Brain pericyte (primary cell): ENCODE results near the gene PHC2.
"Not testable (repeated sequence)": the region's sequence is repeated elsewhere in the genome, so short reads cannot be mapped to it uniquely, and the experiment has no call there.

Source experiments
- DNase-seq: peaks from one replicate; pipeline ENCODE4 v3.0.0-alpha.2; 2012; ENCODE audit warnings: low read depth, low spot score

PHC2 gene

DNA sequence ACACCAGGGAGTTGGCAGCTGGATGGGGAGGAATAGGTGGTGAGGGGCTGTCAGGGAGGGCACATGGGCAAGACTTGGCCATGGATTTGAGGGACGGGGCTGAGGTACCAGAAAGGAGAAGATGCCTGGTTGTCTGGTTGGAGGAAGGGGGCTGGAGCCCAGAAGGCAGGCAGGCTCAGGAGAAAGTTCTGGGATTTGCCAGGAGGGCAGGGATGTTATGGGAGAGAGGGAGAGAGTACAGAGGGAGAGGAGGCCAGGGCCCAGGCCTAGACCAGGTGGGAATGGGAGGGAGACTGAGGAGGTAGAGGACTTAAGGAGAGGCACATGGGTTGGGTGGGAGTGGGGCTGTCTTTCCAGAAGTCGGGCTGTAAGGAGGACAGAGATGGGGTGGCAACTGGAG lies 114.3 kb downstream of the PHC2 start:
- DNase-seq, result no peak

DNA sequence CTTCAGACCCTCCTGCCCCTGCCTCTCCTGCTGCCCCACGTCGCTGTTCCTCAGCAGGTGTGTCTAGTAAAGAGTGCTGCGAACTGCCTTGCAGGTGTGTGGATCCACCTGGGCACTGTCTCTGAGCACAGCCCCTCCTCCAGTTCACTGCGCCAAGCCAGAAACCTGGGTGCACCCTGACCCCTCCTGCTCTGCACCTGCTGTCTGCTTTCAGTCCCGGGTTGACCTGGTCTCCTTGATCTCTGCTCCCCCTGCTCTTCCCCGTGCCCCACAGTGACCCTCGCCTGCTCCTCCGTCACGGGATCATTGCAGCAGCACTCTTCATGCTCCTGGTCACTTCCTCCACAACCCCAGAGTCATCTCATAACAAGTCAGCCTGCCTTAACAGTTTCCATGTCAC lies 116.5 kb downstream of the PHC2 start:
- DNase-seq, result no peak

DNA sequence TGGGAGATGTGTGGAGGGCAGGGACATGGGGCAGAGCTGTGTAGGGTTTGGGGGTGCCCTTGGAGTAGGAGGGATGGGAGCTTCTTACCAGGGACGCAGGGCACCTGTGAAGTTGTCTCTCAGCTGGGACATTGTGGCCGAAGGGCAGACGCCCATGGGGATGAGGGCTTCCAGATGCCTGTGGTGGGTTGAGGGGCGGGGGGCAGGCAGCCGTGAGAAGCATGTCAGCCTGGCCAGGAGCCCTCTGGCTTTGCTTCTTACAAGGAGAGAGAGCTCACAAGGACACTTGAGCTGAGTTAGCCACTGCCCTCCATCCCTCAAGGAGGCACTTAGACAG lies 118.5 kb downstream of the PHC2 start:
- no peak for DNase-seq

DNA sequence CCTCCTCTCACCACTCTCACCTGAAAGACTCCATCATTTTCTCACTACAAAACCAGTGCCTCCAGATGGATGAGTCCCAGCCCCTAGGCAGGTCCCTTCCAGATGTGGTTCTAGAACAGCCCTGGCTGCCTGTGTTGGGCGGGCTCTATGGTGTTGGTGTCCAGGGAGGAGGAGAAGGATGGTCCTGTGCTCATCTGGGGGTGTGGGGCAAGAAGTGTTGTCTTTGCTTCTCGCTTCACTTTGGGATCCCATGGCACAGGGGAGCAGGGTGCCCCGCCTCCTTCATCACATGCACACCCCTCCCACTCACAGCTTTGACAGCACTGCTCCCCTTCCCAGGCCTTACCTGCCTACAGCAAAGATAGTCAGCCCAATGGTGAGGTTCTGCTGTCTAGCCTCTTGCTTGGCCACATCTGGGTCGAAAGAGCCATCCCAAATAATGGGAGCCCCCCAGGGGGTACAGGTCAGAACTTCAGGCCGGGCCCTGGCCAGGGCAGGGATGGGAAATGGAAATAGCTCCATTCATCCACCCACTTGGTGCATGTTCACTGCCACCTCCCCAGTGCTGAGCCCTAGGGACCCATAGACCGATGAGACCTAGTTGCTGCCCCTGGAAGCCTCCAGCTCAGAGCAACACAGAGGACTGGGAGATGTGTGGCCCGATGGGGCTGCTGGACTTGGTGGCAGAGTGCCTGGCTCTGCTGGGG lies 119.0 kb downstream of the PHC2 start:
- DNase-seq, result no peak

DNA sequence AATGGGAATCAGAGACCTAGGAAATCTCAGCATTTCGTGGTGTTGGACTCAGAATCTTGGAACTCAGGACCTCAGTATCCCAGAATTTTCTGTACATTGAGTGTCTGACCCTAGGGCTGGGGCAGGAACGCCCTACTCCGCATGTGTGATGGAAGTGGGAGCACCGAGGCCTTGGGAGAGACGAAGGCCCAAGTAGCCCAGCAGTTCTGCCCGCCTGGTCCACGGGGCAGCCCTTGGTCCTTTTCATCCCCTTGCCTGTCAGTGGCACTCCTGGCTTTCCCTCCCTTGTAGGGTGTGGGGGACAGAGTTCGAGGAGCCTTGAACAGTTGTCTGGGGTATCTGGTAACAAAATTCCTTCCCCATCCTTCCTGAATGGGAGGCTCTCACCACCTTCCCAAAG lies 120.2 kb downstream of the PHC2 start:
- DNase-seq, result no peak

DNA sequence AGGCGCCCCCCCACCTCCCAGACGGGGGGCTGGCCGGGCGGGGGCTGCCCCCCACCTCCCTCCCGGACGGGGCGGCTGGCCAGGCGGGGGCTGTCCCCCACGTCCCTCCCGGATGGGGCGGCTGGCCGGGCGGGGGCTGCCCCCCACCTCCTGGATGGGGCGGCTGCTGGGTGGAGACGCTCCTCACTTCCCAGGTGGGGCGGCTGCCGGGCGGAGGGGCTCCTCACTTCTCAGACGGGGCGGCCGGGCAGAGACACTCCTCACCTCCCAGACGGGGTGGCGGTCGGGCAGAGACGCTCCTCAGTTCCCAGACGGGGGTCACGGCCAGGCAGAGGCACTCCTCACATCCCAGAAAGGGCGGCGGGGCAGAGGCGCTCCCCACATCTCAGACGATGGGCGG lies 121.5 kb downstream of the PHC2 start:
- not testable (repeated sequence) for DNase-seq

DNA sequence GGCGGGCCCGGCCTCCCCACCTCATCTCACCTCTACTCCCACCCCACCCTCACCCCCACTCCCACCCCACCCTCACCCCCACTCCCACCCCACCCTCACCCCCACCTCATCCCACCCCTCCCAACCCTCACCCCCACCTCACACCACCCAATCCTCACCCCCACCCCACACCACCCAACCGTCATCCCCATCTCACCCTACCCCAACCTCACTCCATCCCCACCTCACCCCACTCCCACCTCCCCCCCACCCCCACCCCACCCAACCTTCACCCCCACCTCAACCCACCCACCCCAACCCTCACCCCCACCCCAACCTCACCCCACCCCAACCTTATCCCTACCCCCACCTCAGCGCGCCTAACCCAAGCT lies 123.4 kb downstream of the PHC2 start:
- no peak for DNase-seq

DNA sequence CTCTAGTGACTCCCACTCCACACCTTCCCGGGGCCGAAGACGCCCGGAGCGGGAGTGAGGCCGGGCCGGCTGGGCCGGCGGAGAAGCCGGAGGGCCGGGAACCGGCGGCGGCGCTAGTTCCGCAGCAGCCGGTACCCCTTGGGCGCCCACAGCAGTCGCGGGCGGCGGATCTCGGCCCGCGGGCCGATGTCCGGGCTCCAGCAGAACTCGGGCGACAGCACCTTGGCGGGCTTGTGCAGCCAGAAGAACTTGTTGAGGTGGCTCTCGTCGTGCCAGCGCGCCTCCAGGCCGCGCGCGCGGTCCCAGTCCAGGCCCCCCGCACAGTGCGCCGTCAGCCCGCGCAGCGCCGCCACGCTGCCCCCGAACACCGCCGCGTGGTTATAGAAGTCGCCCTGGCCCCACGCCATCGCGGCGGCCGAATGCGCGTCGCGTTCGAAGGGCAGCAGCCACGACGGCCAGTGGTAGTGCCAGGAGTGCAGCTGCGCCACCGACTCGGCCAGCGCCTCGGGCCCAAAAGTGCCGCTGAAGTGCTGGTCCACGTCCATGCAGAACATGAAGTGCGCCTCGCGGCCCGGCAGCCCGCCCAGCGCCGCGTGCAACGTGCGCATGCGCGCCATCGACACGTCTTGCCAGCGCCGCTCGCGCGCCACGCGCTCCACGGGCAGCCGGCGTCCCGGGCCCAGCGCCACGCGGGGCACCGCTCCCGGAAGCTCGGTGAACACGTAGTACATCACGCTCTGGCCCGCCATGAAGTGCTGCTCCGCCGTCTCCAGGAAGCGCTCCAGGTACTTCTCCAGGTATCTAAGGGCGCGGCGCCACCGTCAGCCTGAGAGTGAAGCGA lies 124.0 kb downstream of the PHC2 start:
- no peak for DNase-seq

DNA sequence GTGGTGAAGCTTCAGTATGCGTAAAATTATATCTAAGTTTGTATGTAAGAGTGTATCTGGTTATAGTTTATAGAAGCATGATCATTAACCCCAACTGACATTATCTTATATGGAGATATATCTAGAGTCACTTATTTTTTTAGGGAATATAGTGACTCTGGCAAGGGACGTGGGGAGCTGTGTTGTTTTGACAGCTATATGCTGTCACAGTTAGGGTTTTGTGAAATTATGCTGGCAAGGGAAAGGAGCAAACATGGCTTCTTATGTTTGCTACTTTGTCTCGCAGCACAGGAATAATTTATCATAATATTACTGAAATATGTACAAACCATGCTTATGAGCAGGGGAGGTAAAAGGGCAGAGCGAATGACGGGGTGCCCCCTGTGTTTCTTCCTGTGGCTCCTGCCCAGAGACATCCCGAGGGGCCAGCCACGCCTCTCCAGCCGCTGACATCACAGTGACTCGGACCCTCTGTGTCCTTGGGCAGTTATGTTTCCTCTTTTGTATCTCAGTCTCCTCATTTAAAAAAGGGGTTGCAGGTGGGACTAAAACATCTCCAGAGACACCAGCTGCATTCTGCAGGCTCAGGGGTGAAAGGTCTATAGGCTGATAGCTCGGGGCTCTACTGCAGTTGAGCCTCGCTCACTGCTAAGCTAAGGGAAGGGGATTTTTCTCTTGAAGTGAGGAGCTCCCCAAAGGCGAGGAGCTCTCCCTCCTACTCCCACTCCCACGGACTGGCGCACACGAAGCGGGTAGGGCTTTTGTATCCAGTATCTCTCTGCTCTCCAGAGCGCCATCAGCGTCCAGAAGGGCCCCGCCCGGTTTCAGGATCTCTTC lies 124.9 kb downstream of the PHC2 start:
- DNase-seq, result no peak

DNA sequence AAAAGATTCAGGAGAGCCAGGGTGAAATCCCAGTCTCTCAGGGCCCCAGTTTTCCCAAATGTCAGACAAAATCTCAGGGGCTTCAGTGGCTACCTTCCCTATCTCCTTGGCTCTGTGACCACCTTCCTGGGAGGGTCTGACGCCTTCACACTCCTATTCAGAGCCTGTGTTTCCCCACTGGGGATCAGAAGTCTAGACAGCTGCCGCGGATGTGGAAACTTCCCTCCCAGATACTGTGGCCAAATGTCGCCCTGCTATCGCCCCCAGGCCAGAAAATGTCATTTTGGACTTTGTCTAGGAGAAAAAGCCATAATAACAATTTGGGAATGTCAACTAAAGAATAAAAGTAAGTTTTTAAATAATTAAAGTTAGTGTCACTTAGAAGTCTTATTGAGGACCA lies 125.9 kb downstream of the PHC2 start:
- DNase-seq, result no peak

DNA sequence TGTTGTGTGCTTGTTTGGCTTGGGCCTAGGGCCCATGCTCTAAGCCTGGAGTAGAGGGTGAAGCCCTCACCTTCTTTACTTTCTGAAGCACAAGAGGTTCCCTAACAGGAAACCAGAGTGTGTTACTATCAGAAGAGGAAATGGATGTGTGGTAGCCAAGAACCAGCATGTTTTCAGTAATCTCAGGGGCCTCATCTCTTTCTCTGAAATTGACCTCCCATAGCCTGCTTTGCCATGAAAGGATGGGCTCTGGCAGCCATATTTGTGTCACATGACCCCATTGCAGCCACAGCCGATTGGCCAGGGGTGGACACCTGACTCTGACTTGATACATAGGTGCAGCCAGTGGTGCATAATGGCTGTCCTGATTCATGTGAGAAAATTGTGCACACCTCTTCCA lies 128.6 kb downstream of the PHC2 start:
- no peak for DNase-seq

DNA sequence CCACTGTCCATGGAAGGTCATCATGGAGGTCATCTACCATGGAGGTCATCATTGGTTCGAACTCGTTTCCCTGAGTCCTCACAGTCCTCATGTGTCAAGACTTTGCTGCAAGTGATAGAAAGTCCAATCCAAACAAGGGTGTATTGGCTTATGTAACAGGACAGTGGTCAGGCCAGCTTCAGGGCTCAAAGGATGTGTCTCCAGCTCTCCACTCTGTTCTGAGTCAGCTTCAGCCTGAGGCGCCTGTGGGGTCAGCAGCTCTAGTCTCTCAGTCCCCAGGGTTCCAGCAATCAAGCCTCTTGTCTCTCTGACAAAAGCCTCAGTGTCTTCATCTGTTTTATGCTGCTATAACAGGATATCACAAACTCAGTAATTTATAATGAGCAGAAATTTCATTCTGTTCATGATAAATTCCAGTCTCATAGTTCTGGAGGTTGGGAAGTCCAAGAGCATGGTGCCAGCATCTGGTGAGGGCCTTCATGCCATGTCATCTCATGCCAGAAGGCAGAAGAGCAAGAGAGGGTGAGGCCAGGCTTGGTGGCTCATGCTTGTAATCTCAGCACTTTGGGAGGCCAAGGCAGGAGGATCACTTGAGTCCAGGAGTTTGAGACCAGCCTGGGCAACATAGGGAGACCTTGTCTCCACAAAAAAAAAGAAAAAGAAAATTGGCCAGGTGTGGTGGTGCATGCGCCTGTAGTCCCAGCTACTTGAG lies 129.5 kb downstream of the PHC2 start:
- DNase-seq, result no peak

DNA sequence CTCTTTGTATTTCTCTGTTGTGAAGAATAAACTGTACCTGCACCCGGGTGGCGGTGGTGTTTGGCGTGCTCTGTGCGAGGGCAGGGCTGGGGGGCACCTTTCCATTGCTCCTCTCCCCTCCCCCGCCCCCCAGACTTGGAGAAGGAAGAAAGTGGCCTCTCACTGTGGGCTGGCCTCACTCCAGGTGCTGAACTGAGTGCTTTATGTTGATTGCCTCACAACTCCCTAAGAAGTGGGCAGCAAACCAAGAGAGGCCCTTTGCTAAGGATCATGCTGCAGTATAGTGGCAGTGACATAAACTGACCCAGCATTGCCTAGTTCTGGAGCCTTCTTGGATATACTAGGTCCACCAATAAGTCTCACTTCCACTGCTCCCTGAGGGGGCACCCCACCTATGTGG lies 130.2 kb downstream of the PHC2 start:
- no peak for DNase-seq

DNA sequence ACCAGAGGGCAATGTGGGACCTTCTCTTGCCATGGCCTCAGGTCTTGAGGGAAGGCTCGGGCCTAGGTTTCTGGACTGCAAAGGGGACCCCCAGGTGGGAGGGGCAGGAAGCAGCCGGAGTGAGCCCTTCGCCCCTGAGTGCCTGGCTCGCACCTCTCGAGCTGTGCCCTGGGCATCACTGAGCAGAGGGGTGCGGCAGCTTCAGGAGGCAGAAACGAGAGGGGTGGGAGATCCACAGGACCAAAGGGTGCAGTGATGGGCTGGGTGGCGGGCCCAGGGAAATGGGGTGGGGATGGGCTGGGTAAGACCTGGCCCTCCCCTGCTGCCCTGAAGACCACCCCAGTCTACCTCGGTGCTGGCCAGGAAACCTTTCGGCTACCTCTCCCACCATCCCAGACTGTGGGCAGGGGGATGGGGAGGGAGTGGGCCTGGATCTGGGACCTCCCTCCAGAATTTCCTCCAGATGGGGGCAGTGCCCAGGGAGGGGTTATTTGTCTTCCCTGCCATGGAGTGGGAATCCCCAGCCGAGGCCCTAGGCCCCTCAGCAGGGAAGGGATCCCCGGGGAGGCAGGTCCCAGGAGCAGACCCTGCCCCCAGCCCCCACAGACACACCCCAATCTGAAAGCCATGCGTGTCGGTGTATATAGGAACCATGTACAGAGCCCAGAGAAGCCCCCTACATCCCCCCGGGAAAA lies 131.3 kb downstream of the PHC2 start:
- DNase-seq, result no peak

DNA sequence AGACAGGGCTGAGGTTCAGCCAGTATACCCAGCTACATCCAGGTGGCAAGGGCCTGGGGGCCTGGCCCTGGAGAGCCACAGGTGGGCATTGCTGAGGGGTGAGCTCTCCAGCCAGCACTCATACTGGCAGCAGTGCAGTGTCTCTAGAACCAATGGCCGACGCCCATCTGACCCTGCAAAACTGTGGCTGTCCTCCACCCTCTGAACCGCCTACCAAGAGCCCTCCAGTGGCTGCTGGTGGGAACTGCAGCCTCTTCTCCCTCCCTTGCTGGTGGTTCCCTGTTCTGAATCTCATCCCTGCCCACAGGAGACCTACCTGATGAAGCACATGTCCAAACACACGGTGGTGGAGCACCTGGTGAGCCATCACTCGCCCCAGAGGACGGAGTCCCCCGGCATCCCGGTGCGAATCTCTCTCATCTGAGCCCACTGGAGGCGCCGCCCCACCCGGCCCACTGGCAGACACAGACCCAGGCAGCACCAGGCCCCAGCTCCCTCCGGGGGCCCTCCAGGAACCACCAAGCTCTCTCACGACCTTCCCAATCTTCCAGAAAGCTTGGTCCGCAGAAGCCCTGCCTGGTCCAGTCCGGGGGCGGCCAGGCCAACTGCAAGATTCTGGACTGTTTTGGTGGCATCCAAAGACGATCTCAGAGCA lies 132.1 kb downstream of the PHC2 start:
- no peak for DNase-seq

DNA sequence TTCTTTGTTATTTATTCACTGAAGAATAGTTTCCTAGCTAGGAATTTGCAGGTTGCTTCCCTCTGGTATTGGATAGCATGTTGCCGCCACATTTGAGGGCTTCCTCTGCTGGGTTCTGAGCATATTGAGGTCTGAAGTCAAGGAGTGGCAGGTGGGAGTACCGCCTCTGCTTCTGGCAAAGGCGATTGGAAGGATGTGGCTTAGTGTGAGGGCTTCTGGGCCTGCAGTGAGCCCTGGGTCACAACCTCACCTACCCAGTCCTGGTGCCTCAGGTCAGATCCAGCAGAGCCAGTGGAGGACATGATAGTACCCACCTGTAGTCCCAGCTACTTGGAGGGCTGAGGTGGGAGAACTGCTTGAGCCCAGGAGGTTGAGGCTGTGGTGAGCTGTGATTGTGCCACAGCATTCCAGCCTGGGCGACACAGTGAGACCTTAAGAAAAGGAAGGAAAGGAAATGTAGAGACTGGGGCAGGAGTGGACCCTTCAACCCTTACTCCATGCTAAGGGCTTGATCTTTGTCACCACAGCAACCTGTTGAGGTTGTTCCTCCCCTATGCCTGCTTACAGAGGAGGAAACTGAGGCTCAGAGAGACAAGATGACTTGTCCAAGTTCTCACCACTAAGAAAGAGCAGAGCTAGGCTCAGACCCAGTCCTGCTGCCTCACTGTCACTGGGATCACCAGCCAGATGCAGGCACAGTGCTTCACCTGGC lies 132.8 kb downstream of the PHC2 start:
- DNase-seq, result no peak

DNA sequence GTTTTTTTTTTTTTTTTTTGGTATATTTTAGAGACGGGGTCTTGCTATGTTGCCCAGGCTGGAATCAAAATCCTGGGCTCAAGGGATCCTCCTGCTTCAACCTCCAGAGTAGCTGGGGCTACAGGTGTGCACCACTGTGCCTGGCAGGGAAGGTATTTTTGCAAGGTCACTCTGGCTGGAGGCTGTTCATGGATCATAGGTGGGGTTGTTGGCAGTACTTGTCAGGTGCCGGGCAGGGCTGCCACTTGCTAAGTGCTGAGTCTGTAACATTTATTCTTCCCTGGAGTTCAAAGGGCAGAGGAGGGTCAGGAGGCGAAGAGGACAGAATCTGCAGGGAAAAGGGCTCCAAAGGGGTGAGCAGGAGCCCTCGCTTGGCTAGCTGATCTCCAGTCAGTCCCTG lies 134.1 kb downstream of the PHC2 start:
- DNase-seq, result no peak

DNA sequence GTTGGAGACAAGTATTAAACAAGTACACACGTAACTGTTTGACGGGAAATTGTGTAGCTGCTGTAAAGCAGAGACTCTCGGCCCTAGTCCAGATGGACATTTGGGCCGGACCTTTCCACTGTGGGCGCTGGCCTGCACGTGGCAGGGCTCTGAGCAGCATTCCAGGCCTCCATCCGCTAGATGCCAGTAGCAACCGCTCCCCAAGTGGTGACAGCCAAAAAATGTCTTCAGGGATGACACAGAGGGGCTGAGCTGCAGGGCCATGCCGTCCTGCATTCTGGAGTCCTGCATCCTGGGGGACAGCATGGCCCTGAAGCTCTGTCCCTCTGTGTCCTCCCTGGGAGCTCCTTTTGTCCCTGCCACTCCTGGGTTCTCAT lies 134.8 kb downstream of the PHC2 start:
- DNase-seq, result no peak

DNA sequence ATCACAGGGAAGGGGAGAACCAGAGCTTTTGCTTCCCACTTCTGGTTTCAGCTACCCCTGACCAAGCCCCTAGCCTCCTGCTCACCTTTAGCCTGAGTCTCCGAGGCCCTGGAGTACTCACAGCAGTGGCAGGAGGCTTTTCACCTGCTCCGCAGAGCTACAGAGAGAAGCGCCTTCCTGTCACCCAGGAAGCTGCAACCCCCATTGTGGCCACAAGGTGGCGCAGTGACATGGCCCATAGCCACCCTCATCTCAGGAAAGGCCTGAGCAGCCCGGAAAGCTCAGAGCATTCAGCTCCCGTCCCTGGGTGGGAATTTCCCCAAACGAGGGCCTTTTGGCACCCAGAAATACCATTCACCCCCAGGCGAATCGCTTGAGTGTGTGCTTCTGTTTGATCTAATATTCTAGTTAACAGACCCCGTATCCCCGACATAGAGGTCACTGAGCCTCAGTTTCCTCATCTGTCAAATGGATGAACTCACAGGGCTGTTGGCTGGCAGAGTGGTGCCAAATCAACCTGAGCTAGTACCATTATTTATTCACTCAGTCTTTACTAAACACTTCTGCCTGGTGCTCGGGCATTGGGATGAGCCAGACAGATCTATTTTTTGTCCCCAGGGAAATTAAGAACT lies 135.3 kb downstream of the PHC2 start:
- DNase-seq, result peak; percentile 41

DNA sequence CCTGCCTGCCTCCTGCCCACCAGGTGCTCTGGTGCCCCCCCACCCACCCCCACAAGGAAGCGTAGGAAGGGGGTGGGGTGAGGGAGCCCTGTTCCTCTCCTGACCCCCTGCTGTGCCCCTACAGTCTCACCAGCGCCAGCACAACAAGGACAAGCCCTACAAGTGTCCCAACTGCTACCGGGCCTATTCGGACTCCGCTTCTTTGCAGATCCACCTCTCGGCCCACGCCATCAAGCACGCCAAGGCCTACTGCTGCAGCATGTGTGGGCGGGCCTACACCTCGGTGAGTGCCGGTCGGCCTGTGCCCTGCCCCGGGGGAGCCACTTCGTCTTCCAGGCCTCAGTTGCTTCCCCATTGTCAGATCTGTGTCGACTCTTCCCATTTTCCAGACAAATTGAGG lies 135.9 kb downstream of the PHC2 start:
- DNase-seq, result no peak
